Neural cell (in vitro differentiated cells): ENCODE measurements around the gene TRMT11. TPM values are rescaled to one million over a fixed set of nuclear protein-coding genes. Genes with fewer than 3 reads are reported as not detected.

Source experiments
- H2AFZ ChIP-seq: fragments of 200-600, 300-800 bp; sonication (generic), shearing (Covaris generic); 2 replicates; pipeline ENCODE4 v1.6.0; 2014; ENCODE audit warnings: low read depth, mild to moderate bottlenecking, antibody characterized with exemption, low read length, moderate library complexity
- H3F3A ChIP-seq: fragments of 200-600 bp; shearing (Covaris generic); 2 replicates; pipeline ENCODE4 v1.6.1; 2016; ENCODE audit warnings: mild to moderate bottlenecking, moderate library complexity, mixed read lengths, antibody characterized with exemption, low read length; ENCODE audit not compliant: insufficient read depth, poor library complexity, severe bottlenecking
- H3K27ac ChIP-seq: fragments of 200-600, 300-800 bp; sonication (generic), shearing (Covaris generic); 2 replicates; pipeline ENCODE4 v1.5.1; 2014; ENCODE audit warnings: mild to moderate bottlenecking, low read length, moderate library complexity
- H3K27me3 ChIP-seq: fragments of 300-800, 200-600 bp; sonication (generic), shearing (Covaris generic); 2 replicates; pipeline ENCODE4 v1.6.0; 2014; ENCODE audit warnings: mild to moderate bottlenecking, low read depth, low read length, moderate library complexity; ENCODE audit not compliant: insufficient read depth
- H3K36me3 ChIP-seq: fragments of 300-800, 200-600 bp; sonication (generic), shearing (Covaris generic); 2 replicates; pipeline ENCODE4 v1.5.1; 2014; ENCODE audit warnings: mild to moderate bottlenecking, antibody characterized with exemption, low read length, moderate library complexity; ENCODE audit not compliant: insufficient read depth
- H3K4me2 ChIP-seq: fragments of 300-800, 200-600 bp; sonication (generic), shearing (Covaris generic); 2 replicates; pipeline ENCODE4 v1.6.0; 2014; ENCODE audit warnings: mild to moderate bottlenecking, low read length
- H3K4me3 ChIP-seq: fragments of 300-800, 200-600 bp; sonication (generic), shearing (Covaris generic); 2 replicates; pipeline ENCODE4 v1.5.1; 2014; ENCODE audit warnings: mild to moderate bottlenecking, low read length, moderate library complexity
- H3K79me2 ChIP-seq: fragments of 200-600 bp; shearing (Covaris generic); replicated peaks from 2 replicates; pipeline ENCODE4 v1.6.0; 2014; ENCODE audit warnings: mild to moderate bottlenecking, low read length, moderate library complexity; ENCODE audit not compliant: insufficient read depth
- H3K9ac ChIP-seq: fragments of 300-800, 200-600 bp; sonication (generic), shearing (Covaris generic); 2 replicates; pipeline ENCODE4 v1.6.1; 2016; ENCODE audit warnings: mild to moderate bottlenecking, low read length, mixed read lengths
- H3K9me2 ChIP-seq: fragments of 200-600 bp; shearing (Covaris generic); 2 replicates; pipeline ENCODE4 v1.6.1; 2016; ENCODE audit warnings: mild to moderate bottlenecking, low read length, mixed read lengths; ENCODE audit not compliant: insufficient read depth
- H3K9me3 ChIP-seq: fragments of 200-600, 300-800 bp; sonication (generic), shearing (Covaris generic); 2 replicates; pipeline ENCODE4 v1.6.1; 2016; ENCODE audit warnings: mild to moderate bottlenecking, mixed run types, low read length, moderate library complexity, mixed read lengths
- H4K20me1 ChIP-seq: fragments of 200-600 bp; shearing (Covaris generic); 2 replicates; pipeline ENCODE4 v1.6.1; 2016; ENCODE audit warnings: mild to moderate bottlenecking, mixed run types; ENCODE audit not compliant: insufficient read depth
- EP300 ChIP-seq: fragments of 450-650 bp; conservative IDR thresholded peaks from 2 replicates; pipeline ENCODE4 v1.6.1; 2014; ENCODE audit warnings: antibody characterized with exemption, mild to moderate bottlenecking, moderate library complexity; ENCODE audit not compliant: poor library complexity, severe bottlenecking
- EZH2 ChIP-seq: fragments of 200-600, 300-800 bp; shearing (Covaris generic), sonication (generic); IDR thresholded peaks from 2 replicates; pipeline ENCODE4 v1.6.1; 2014; ENCODE audit warnings: antibody characterized with exemption, low read length, borderline replicate concordance, mild to moderate bottlenecking; ENCODE audit not compliant: insufficient read depth, poor library complexity, severe bottlenecking
- MXI1 ChIP-seq: fragments of 450-650 bp; conservative IDR thresholded peaks from 2 replicates; pipeline ENCODE4 v1.6.1; 2014; ENCODE audit warnings: antibody characterized with exemption, mild to moderate bottlenecking; ENCODE audit not compliant: poor library complexity, severe bottlenecking
- POLR2AphosphoS5 ChIP-seq: IDR thresholded peaks from 2 replicates; pipeline ENCODE4 v1.6.1; 2012
- RAD21 ChIP-seq: fragments of 450-650 bp; conservative IDR thresholded peaks from 2 replicates; pipeline ENCODE4 v1.6.1; 2014; ENCODE audit warnings: antibody characterized with exemption, mild to moderate bottlenecking, moderate library complexity
- SMC3 ChIP-seq: fragments of 450-650 bp; conservative IDR thresholded peaks from 2 replicates; pipeline ENCODE4 v1.6.1; 2014; ENCODE audit warnings: antibody characterized with exemption, mild to moderate bottlenecking, moderate library complexity; ENCODE audit not compliant: poor library complexity
- TAF1 ChIP-seq: IDR thresholded peaks from 2 replicates; pipeline ENCODE4 v1.6.1; 2012; ENCODE audit warnings: low read depth
- polyA plus RNA-seq: library from polyadenylated mRNA; depleted of rRNA; stranded (reverse); fragments of >200 nt; gene quantifications from 2 replicates; pipeline ENCODE4 v1.2.3, GENCODE V29; 2014
- TF ChIP-seq, protein P1 (sequence below): fragments of 450-650 bp; IDR thresholded peaks from 2 replicates; pipeline ENCODE4 v1.5.1; 2014; ENCODE audit warnings: antibody characterized with exemption, mild to moderate bottlenecking, moderate library complexity; ENCODE audit not compliant: poor library complexity, severe bottlenecking
- TF ChIP-seq, protein P2 (sequence below): IDR thresholded peaks from 2 replicates; pipeline ENCODE4 v1.6.1; 2012; ENCODE audit warnings: borderline replicate concordance

The TRMT11 gene
- polyA plus RNA-seq, 1 donor from 2014 or later = 37.6 TPM

DNA sequence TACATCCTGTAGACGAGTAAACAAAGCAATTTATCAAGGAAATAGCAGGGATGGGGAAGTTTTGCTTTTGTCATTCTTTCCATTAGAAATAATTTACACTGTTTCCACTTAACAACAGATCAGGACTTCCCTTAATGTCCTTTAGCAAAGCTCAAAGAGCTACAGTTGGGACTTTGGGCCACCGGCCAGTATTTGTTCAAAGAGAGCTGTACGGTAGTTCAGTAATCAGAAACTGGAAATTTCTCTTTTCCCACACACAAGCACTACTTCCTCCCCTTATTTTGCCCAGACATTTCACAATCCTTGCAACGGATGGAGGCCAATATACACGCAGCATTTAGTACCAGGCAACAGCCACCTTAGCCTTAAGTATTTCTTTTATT, 41.9 kb upstream of the TRMT11 start:
- H3K36me3 ChIP-seq = no peaks in the 10 kb centered on the region
- H3K4me2 ChIP-seq = no peak overlapping the region
- TF ChIP-seq TAF1 (no peak), RAD21 (no peak), SMC3 (no peak), EZH2 (no peak), EP300 (no peak), MXI1 (no peak), POLR2AphosphoS5 (no peak)
- TF ChIP-seq, protein P1, sequence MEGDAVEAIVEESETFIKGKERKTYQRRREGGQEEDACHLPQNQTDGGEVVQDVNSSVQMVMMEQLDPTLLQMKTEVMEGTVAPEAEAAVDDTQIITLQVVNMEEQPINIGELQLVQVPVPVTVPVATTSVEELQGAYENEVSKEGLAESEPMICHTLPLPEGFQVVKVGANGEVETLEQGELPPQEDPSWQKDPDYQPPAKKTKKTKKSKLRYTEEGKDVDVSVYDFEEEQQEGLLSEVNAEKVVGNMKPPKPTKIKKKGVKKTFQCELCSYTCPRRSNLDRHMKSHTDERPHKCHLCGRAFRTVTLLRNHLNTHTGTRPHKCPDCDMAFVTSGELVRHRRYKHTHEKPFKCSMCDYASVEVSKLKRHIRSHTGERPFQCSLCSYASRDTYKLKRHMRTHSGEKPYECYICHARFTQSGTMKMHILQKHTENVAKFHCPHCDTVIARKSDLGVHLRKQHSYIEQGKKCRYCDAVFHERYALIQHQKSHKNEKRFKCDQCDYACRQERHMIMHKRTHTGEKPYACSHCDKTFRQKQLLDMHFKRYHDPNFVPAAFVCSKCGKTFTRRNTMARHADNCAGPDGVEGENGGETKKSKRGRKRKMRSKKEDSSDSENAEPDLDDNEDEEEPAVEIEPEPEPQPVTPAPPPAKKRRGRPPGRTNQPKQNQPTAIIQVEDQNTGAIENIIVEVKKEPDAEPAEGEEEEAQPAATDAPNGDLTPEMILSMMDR = no peak
- TF ChIP-seq, protein P2, sequence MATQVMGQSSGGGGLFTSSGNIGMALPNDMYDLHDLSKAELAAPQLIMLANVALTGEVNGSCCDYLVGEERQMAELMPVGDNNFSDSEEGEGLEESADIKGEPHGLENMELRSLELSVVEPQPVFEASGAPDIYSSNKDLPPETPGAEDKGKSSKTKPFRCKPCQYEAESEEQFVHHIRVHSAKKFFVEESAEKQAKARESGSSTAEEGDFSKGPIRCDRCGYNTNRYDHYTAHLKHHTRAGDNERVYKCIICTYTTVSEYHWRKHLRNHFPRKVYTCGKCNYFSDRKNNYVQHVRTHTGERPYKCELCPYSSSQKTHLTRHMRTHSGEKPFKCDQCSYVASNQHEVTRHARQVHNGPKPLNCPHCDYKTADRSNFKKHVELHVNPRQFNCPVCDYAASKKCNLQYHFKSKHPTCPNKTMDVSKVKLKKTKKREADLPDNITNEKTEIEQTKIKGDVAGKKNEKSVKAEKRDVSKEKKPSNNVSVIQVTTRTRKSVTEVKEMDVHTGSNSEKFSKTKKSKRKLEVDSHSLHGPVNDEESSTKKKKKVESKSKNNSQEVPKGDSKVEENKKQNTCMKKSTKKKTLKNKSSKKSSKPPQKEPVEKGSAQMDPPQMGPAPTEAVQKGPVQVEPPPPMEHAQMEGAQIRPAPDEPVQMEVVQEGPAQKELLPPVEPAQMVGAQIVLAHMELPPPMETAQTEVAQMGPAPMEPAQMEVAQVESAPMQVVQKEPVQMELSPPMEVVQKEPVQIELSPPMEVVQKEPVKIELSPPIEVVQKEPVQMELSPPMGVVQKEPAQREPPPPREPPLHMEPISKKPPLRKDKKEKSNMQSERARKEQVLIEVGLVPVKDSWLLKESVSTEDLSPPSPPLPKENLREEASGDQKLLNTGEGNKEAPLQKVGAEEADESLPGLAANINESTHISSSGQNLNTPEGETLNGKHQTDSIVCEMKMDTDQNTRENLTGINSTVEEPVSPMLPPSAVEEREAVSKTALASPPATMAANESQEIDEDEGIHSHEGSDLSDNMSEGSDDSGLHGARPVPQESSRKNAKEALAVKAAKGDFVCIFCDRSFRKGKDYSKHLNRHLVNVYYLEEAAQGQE = no peak
- no peak overlapping the region for H2AFZ ChIP-seq
- no peak overlapping the region for H3K27ac ChIP-seq
- H3K9me3 ChIP-seq = no peaks in the 10 kb centered on the region
- H3F3A ChIP-seq = no peaks in the 10 kb centered on the region
- H3K79me2 ChIP-seq = no peaks in the 10 kb centered on the region
- no peak overlapping the region for H3K4me3 ChIP-seq
- H4K20me1 ChIP-seq = no peaks in the 10 kb centered on the region
- H3K27me3 ChIP-seq = no peaks in the 10 kb centered on the region
- no peaks in the 10 kb centered on the region for H3K9me2 ChIP-seq
- H3K9ac ChIP-seq = no peak overlapping the region

DNA sequence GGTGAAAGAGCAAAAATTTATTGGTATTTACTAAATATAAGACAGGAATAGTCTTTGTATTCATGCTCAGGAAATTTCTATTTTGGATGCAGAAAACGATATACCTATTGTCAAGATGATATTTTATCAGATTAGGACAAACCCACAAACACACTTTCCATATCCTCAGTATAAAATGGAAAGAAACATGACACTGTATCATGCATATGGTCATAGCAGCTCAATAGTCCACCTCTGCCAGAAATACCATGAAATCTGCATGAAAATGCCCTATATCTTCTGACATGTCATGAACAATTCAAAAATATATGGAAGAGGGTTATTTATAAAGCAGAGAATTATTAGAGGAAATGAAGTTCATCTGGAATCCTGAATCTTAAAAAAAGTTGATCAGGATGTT, 41.4 kb upstream of the TRMT11 start:
- Histone ChIP-seq H3K27ac (no peak overlapping the region), H3K9me3 (no peaks in the 10 kb centered on the region), H4K20me1 (no peaks in the 10 kb centered on the region), H3K27me3 (no peaks in the 10 kb centered on the region), H3F3A (no peaks in the 10 kb centered on the region), H3K9ac (no peak overlapping the region), H3K9me2 (no peaks in the 10 kb centered on the region), H3K4me3 (no peak overlapping the region), H3K36me3 (no peaks in the 10 kb centered on the region), H3K4me2 (no peak overlapping the region), H3K79me2 (no peaks in the 10 kb centered on the region), H2AFZ (no peak overlapping the region)
- TF ChIP-seq SMC3 = no peak
- TF ChIP-seq RAD21 = no peak
- TF ChIP-seq, protein P2 = no peak
- no peak for TF ChIP-seq POLR2AphosphoS5
- TF ChIP-seq, protein P1 = no peak
- TF ChIP-seq EZH2 = no peak
- no peak for TF ChIP-seq MXI1
- no peak for TF ChIP-seq TAF1
- TF ChIP-seq EP300 = no peak
